K562 (cell line): ENCODE data around the gene BSDC1. TPM values are rescaled to one million over a fixed set of nuclear protein-coding genes. Genes with fewer than 3 reads are reported as not detected.

Source experiments
- AFF4 ChIP-seq: sonication (generic); formaldehyde crosslinking; IDR thresholded peaks from 2 replicates; pipeline ENCODE4 v1.8.0; 2023; ENCODE audit warnings: mild to moderate bottlenecking, missing genetic modification reagents
- ATF7 ChIP-seq: fragments of 450-650 bp; IDR thresholded peaks from 2 replicates; pipeline ENCODE4 v1.7.1; 2014; ENCODE audit warnings: mild to moderate bottlenecking, moderate library complexity
- EHMT2 ChIP-seq: fragments of 450-650 bp; IDR thresholded peaks from 2 replicates; pipeline ENCODE4 v1.6.1; 2018; ENCODE audit warnings: antibody characterized with exemption
- ELK1 ChIP-seq: sonication (generic); formaldehyde crosslinking; IDR thresholded peaks from 2 replicates; pipeline ENCODE4 v1.8.1; 2022; ENCODE audit warnings: missing genetic modification reagents
- EWSR1 ChIP-seq: fragments of 450-650 bp; IDR thresholded peaks from 2 replicates; pipeline ENCODE4 v1.6.1; 2018; ENCODE audit warnings: borderline replicate concordance, mild to moderate bottlenecking, low read depth, moderate library complexity; ENCODE audit not compliant: partially characterized antibody
- FOXM1 ChIP-seq, 2 experiments: fragments of 450-650 bp in 1 of 2; sonication (generic) in 1 of 2; formaldehyde crosslinking in 1 of 2; IDR thresholded peaks; 2 replicates each; pipeline versions ENCODE4 v1.6.1 to v1.9.0; 2017 to 2022; ENCODE audit warnings: low read depth in 2 of 2, mild to moderate bottlenecking in 2 of 2, missing genetic modification reagents in 1 of 2, moderate library complexity in 1 of 2
- HDGF ChIP-seq: fragments of 450-650 bp; IDR thresholded peaks from 2 replicates; pipeline ENCODE4 v1.6.1; 2016
- HSF4 ChIP-seq: fragments of 250-450 bp; sonication (Bioruptor Pico); IDR thresholded peaks from 2 replicates; pipeline ENCODE4 v2.1.2; 2022; ENCODE audit warnings: mild to moderate bottlenecking, moderate library complexity, borderline replicate concordance
- NRF1 ChIP-seq, 2 experiments: fragments of 450-650 bp; IDR thresholded peaks in 1 of 2; conservative IDR thresholded peaks in 1 of 2; 2 replicates each; pipeline ENCODE4 v1.6.1; 2014; ENCODE audit warnings: mild to moderate bottlenecking in 2 of 2
- PHF21A ChIP-seq: fragments of 450-650 bp; IDR thresholded peaks from 2 replicates; pipeline ENCODE4 v1.6.1; 2017; ENCODE audit warnings: low read depth, borderline replicate concordance
- RHOXF2B ChIP-seq: fragments of 250-450 bp; sonication (Bioruptor Pico); conservative IDR thresholded peaks from 2 replicates; pipeline ENCODE4 v1.5.1; 2021
- SMARCE1 ChIP-seq: fragments of 450-650 bp; IDR thresholded peaks from 2 replicates; pipeline ENCODE4 v1.7.1; 2016; ENCODE audit warnings: mild to moderate bottlenecking
- U2AF1 ChIP-seq: fragments of 200-400 bp; formaldehyde crosslinking; optimal IDR thresholded peaks from 2 replicates; pipeline ENCODE3; 2017; ENCODE audit warnings: mild to moderate bottlenecking, low read depth, low read length, moderate library complexity
- polyA plus RNA-seq, 8 experiments: library from polyadenylated mRNA; depleted of rRNA in 4 of 8; stranded (reverse) in 5 of 8; unstranded in 3 of 8; fragments of >200 nt; fragmentation: Nextera tagmentation in 2 of 8; fragmentation: Illumina TruSeq in 1 of 8; extraction: Ambion mirVana in 2 of 8; extraction: Trizol in 1 of 8; gene quantifications; 2 replicates each; pipeline versions ENCODE4 v1.2.1 to v1.2.3, GENCODE V29; 2011 to 2014; ENCODE audit warnings: inconsistent platforms in 1 of 8, missing spikeins in 1 of 8
- total RNA-seq, 7 experiments: library from RNA; depleted of rRNA in 6 of 7; stranded (reverse); fragments of >200 nt in 6 of 7; fragmentation: Illumina TruSeq in 2 of 7; extraction: Trizol in 2 of 7; gene quantifications; 2 replicates each; pipeline versions ENCODE4 v1.2.1 to v1.2.3, GENCODE V29; 2011 to 2021; ENCODE audit warnings: low replicate concordance in 1 of 7

The BSDC1 gene
- total and polyA plus RNA-seq, 9 of the 15 experiments (the other 6 are each of a cell fraction or from before 2014, with no cell fraction given) = 10.2 to 96.8 (median 73.1) TPM

- TF ChIP-seq SMARCE1 = peak; percentile 55; the same call in 1 of the 2 replicates
- TF ChIP-seq FOXM1 (IDR thresholded peaks at IDR 0.05; ENCODE audit: low read depth) = no peak
- TF ChIP-seq FOXM1 (CRISPR knock-in tag; IDR thresholded peaks at IDR 0.05; ENCODE audit: low read depth) = peak; percentile 24; the same call in 1 of the 2 replicates
- no peak for TF ChIP-seq ELK1
- TF ChIP-seq AFF4 (CRISPR knock-in tag) = 0 out of 2 replicates have a peak, but pooled peaks have one; percentile 56
- no peak for TF ChIP-seq RHOXF2B
- TF ChIP-seq PHF21A = no peak
- no peak for TF ChIP-seq HSF4 (CRISPR knock-in tag)
- TF ChIP-seq ATF7 = peak; percentile 59
- peak; percentile 34 for TF ChIP-seq U2AF1
- no peak for TF ChIP-seq HDGF
- no peak for TF ChIP-seq EWSR1
- no peak for TF ChIP-seq EHMT2
- TF ChIP-seq NRF1 (conservative IDR thresholded peaks at IDR 0.05 in 1 of 2, IDR thresholded peaks at IDR 0.05 in 1 of 2) = peak in 1 of 2 experiments; percentile 67; a peak in 2 of 4 replicates
Observed at GRCh38 chr1:32351399-32352238, 42.6 kb downstream of the BSDC1 start (continued).
